Measurements from ENCODE around the gene LGALS3BP.

Gene LGALS3BP

DNA sequence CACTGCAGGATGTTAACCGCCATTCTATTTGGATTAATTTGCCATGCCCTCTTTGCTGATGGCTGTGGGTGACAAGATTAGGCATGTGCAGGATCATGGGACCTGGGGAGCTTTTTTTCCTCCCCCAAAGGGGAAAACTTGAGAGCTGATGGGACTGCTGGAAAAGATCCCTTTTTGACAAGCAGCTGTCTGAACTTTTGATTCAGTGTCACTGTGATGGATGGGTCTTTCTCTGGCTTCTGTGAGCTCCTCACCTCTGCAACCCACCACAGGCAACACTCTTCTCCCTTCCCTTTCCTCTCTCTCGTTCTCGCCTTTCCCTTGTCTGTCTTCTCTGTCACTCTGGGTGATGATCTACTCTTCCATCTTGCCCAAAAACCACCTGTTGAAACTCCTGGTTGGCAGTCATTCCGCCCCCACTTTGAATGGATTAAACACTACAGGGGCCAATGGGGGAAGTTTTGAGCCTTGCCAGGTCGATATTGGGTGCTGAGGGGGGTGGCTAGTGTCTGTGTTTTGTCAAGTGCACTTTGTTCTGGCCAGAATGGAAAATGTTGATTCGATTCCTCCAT is 32.9 kb upstream of the LGALS3BP start:
- no peak for DNase-seq

- no peak for DNase-seq
These were observed 31.9 kb upstream of the LGALS3BP start for GRCh38 chr17:79011451-79012147.

GRCh38 chr17:79010304-79010646 is 30.6 kb upstream of the LGALS3BP start:
- DNase-seq, result no peak

DNA sequence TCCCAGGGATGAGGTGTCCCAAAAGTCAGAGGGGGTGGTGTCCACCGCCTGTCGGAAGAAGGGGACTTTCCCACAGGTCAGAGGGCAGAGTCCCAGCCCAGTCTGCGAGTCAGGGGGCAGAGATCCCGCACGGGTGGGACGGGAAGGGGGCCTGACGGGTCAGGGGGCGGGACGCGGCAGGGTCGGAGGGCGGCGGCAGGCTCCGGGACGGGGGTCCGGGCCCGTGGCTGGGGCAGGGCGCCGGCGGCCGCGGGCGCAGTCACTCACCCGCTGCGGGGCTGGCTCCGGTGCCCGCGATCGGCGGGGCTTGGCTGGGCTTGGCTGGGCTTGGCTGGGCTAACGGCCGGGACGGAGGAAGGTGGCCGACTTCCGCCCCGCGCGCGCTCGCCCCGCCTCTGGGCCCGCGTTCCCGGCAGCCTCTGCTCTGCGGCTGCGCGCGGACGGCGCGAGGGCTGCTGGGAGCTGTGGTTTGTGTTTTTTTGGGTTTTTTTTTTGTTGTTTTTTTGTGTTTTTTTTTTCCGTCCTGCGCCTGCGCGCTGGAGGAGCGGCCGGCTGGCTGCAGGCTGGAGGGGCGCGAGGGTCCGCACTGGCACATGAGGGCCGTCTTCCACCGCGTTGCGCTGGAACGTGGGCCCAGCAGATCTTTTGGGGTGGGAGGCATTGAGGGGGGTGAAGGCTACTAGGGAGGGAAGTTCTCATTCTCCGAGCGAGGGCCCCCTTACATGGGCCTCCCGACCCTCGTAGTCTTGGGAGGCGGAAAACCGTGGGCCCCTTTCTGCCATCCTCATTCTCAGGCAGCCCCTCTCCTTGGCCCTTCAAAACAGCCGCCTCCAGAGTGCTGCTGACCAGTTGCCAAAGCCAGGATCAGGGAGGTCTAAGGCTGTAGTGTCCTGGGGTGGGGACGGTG is 29.9 kb upstream of the LGALS3BP start, which contains the start of gene CANT1:
TSS of gene CANT1 (minus strand) at position 368 of the 907 bp plus-strand sequence. CDS start 12,142 bp downstream, outside the sequence.
- peak; percentile 70 for DNase-seq

DNA sequence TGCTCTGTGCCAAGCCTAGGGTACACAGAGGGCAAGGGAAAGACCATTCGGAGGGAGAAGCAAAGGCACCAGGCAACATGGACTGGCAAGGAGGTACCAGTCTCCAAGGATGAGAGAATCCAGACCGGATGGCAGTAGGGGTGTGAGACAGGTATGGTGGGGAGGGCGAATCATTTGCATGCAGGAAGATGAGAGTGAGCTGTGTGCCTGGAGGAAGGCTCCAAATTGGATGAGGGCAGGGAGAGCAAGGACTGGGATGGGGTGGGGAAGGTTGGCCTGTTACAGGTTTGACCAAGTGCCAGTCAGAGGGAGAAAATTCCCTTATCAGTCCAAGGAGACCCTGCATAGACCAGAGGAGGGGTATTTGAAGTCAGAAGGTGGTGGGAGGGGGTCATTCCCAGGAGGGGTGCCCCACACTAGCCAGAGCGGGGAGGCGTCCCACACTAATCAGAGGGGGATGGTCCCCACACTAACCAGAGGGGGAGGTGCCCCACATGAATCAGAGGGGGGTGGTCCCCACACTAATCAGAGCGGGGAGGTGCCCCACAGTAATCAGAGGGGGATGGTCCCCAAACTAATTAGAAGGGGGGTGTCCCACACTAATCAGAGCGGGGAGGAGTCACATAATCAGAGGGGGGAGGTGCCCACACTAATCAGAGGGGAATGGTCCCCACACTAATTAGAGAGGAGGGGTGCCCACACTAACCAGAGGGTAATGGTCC is 29.1 kb upstream of the LGALS3BP start:
- DNase-seq, result no peak

DNA sequence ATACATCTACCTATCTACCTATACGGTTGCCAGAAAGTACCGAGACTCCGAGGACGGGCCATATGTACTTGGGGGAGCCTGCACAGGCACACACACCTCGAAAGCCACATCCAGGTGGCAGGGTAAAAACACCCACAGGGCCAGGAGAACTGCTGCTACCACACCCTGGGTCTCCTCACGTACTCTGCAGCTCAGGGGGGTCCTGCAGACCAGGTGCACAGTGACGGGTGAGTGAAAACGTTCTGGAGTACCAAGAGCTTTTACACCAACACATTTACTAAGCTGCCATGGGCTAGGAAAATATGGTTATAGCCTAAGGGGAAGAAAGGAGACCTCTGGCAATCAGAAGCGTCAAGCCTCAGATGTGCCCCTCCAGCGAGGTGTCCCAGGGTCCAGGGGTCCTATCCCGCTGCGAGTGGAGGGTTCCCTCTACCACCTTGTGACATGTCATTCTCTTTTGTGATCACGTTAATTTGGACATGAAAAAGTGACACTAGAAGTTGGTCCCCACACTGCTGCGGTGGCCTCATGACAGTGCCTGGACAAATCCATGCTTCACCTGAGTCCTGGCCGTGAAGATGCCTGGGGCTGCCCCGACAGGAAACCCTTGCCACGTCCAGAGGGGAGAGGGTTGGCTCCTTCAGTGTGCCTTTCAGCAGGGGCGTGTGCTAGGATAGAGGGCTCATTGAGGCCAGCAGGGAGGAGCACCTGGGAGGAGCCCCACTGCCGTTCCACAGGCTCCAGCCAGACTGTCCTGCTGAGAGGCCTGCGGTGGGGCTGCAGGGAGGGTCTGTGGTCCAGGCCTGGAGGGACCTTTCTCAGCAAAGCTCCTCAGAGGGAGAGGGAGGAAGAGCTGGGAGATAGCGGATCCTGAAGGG is 28.0 kb upstream of the LGALS3BP start:
- DNase-seq, result no peak

GRCh38 chr17:79006794-79007503 is 27.2 kb upstream of the LGALS3BP start:
- no peak for DNase-seq

GRCh38 chr17:79006046-79006445 is 26.3 kb upstream of the LGALS3BP start:
- DNase-seq, result no peak

GRCh38 chr17:79005063-79005861 is 25.5 kb upstream of the LGALS3BP start:
- DNase-seq, result no peak

DNA sequence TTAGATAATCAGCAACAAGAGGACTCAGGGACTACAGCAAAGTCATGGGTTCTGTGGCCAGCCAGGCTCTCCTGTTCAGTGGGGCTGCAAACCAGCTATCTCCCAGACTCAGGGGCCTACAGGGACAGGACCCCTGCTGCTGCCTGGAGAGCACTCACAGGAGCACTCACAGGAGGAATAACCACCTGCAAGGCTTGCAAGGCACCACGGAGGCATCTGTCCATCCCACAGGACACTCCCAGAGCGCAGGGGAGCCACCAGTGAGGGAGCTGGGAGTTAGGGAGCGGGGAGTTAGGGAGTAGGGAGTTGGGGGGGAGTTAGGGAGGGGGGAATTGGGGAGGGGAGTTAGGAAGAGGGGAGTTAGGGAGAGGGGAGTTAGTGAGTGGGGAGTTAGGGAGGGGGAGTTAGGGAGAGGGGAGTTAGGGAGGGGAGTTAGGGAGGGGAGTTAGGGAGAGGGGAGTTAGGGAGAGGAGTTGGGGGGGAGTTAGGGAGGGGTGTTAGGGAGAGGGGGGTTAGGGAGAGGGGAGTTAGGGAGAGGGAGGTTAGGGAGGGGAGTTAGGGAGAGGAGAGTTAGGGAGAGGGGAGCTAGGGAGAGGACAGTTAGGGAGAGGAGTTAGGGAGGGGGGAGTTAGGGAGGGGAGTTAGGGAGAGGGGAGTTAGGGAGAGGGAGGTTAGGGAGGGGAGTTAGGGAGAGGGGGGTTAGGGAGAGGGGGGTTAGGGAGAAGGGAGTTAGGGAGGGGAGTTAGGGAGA is 24.1 kb upstream of the LGALS3BP start:
- no peak for DNase-seq

DNA sequence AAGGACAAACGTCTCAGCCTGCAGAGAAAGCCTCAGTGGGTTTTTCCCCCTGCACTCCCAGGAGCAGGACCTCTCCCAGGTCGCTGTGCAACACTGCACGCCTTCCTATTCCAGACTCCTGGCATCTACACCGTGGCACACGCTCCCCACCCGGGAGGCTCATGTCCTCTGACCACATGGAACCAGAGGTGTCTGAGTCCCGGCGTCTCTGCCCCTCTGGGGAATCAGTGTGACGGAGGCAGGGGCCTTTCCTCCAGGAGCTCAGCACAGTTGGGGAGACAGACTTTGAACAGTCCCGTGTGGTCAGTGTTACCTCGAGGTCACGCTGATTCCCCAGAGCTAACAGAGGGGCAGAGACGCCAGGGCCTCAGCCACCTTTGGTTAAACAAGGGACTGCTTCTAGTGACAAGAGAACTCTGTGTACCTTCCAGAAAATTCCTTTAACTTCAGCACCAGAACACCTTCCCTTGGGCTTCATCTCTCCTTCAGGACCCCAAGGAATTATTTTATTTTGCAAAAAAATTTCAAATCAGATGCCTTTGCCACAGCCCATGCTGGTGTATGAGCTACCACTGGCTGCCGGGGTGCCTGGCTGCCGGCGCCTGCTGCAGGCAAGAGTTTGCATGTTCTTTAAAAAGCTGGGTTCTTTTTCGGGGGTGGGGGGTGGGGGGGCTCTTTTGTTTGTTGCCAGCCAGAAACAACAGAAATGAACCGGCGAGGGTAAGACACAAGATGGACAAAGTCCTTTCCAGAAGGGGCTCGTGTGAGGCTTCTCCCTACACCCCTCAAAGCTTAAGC is 23.3 kb upstream of the LGALS3BP start:
- no peak for DNase-seq

DNA sequence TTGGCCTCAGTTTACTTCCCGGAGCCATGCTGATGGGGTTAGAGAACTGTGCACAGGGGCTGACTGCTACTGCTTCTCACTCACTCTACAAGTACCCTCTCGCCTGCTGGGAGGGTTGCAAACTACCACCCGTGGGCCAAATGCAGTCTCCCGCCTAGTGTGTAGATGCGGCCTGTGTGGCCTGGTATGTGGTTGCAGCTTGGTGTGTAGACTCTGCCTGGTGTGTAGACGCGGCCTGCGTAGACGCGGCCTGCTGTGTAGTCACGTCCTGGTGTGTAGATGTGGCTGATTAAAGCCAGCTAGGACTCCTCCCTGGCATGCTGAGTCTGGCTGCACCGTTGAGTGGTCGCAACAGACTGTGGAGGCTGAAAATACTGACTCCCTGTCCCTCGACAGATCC is 22.6 kb upstream of the LGALS3BP start:
- DNase-seq, result no peak

DNA sequence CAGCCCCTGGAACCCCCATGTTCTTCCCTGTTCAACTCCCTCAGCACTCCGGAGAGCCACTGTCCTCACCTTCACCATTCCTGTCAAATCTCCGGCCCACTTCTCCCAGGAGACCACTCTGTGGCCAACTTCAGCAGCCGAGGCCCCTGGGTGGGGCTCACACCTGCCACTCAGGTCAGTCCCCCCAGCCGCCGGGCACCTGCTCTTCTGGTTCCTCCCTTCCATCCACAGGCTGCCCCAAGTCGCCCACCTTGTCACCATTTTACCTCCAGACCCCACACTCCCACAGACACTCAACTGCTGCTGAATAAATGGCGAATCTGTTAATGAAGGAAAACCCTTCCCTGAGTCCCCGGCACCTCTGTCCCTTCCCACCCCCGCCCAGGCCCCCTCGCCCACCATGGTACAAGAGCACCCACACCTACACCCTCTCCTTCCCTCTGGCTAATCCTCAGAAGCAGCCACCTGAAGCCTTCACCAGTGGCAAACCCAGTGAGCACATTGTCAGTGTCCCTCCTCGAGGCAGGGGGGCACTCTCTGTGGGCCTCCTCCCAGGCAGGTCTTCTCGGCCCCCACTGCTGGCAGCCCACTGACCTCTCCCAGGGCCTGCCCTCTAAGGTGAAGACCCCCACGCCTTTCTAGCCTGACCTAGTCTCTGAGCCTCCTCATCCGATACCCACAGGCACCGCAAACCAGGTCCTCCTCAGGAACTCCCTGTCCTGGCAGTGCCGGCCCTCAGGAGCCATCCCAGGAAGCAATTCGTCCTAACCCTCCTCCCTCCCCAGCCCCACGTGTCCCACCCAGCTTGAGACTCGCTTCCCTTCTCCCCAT is 21.7 kb upstream of the LGALS3BP start:
- no peak for DNase-seq

DNA sequence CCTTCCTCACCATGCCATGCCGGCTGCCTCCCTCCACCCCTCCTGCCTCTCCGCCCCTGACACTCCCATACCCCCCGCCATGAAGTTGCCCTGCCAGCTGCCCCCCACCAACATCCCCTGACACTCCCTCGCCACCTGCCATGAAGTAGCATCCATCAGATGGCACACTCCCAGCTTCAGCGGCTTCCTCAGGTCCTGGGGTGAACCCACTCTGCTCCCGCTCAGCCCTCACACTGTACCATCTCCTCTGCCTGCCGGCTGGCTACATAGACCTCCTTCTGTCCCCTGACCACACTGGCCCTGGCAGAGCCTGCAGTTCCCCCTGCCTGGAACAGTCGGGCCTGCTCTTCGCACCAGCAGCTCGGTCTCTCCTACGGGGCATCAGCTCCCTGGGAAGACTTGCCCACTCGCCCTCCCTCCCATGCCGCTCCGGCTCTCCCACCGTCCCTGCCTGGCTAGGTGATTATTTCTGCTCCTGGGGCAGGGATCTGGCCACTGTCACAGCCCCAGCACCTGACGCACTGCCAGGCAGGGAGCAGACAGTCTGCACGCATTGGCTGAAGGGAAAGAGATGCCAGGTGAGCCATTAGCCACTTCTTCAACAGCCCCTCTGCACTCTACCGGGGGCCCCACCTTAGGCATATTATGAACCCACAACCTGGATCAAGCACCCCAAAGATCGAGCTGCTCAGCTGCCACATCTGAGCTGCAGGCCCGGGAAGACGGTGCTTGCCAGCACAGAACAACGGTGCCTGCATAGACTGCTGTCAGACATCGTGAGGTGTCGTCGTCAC is 20.9 kb upstream of the LGALS3BP start:
- peak; percentile 78 for DNase-seq

DNA sequence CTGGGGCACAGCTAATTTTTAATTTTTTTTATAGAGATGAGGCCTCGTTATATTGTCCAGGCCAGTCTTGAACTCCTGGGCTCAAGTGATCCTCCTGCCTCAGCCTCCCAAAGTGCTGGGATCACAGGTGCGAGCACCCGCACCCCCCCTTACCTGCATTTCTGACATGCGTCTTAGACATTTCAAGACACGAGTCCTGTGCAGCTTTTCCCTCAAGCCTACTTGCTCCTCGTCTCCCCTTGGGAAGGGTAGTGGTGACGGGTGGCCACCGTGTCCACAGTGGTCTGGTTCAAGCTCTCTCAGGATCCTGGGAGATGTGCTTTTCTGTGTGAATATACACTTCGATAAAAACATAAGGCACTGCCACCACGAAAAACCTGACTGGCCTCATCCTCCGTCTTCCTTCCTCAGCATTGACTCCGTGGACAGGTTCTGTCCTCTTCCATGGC is 20.2 kb upstream of the LGALS3BP start:
- DNase-seq, result no peak

DNA sequence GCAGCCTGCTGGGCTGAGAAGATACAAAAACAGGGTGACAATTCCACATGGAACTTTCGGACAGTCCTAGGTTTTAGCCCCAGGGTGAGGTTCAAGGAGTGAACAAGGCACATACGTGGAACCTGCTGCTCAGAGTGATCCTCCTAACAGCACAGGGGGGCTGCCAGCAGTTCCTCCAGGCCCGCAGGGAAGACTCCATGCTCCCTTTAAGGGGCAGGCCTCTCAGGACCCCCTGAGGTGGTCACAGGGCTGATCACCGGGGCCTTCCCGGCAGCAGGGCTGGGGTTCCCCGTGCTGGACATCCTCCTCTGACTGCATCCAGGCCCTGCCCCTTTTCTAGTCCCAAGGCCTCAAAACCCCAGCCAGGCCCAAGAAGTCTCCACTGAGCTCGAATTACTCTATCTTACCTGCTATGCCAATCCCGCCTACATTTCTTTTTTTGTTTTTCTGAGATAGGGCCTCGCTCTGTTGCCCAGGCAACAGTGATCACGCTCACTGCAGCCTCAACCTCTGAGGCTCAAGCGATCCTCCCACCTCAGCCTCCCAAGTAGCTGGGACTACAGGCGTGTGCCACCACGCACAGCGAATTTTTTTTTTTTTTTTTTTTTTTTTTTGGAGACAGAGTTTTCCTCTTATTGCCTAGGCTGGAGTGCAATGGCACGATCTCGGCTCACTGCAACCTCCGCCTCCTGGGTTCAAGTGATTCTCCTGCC is 19.5 kb upstream of the LGALS3BP start:
- no peak for DNase-seq
